Caco-2 (cell line): ENCODE results near the gene RBFOX1. TPM values are rescaled to one million over a fixed set of nuclear protein-coding genes. Genes with fewer than 3 reads are reported as not detected.

ENCODE experiments used
- BruUV-seq: library from RNA; stranded (reverse); fragments of 400-500 nt; replicated peaks from 2 replicates; lab custom pipeline; 2021; lab: Mats Ljungman, UMichigan
- CTCF ChIA-PET: fragments of 300-600 bp; sonication (Branson Sonifier 250); formaldehyde crosslinking; loops from one replicate; lab custom pipeline; 2022; ENCODE audit warnings: antibody characterized with exemption; lab: Charles Lee
- POLR2A ChIA-PET: fragments of 300-600 bp; sonication (Branson Sonifier 250); formaldehyde crosslinking; loops from one replicate; lab custom pipeline; 2022; ENCODE audit warnings: antibody characterized with exemption; lab: Charles Lee
- DNase-seq, 2 experiments: peaks; one replicate each; pipeline versions ENCODE4 v3.0.0 to v3.0.0-alpha.2; 2020 to 2022
- H3K27me3 ChIP-seq: replicated peaks from 2 replicates; pipeline ENCODE4 v1.6.0; 2011; ENCODE audit warnings: low read length; ENCODE audit not compliant: control insufficient read depth, insufficient read depth
- H3K36me3 ChIP-seq: 2 replicates; pipeline ENCODE4 v1.5.1; 2011; ENCODE audit warnings: low read length; ENCODE audit not compliant: control insufficient read depth, insufficient read depth
- H3K4me1 ChIP-seq: fragments of 250-450 bp; sonication (Bioruptor Pico); 2 replicates; pipeline ENCODE4 v1.5.1; 2020; ENCODE audit warnings: mild to moderate bottlenecking
- H3K4me3 ChIP-seq: 2 replicates; pipeline ENCODE4 v1.5.1; 2011; ENCODE audit warnings: low read depth, mild to moderate bottlenecking, control low read depth, low read length
- H3K9me3 ChIP-seq: fragments of 250-450 bp; sonication (Bioruptor Pico); 2 replicates; pipeline ENCODE4 v1.5.1; 2020; ENCODE audit warnings: mild to moderate bottlenecking, moderate library complexity
- H3K27ac Mint-ChIP-seq: one replicate; pipeline ENCODE4 v1.8.0; 2022; ENCODE audit warnings: mixed read lengths; ENCODE audit not compliant: unreplicated experiment
- H3K27me3 Mint-ChIP-seq: one replicate; pipeline ENCODE4 v1.8.0; 2022; ENCODE audit warnings: mixed read lengths; ENCODE audit not compliant: insufficient read depth, unreplicated experiment
- H3K36me3 Mint-ChIP-seq: one replicate; pipeline ENCODE4 v1.8.0; 2022; ENCODE audit warnings: mild to moderate bottlenecking, mixed read lengths; ENCODE audit not compliant: insufficient read depth, unreplicated experiment
- H3K4me1 Mint-ChIP-seq: one replicate; pipeline ENCODE4 v1.8.0; 2022; ENCODE audit warnings: low read depth, mixed read lengths; ENCODE audit not compliant: unreplicated experiment
- H3K4me3 Mint-ChIP-seq: one replicate; pipeline ENCODE4 v1.8.0; 2022; ENCODE audit warnings: mild to moderate bottlenecking, moderate library complexity, mixed read lengths; ENCODE audit not compliant: unreplicated experiment
- H3K9me3 Mint-ChIP-seq: one replicate; pipeline ENCODE4 v1.8.0; 2022; ENCODE audit warnings: mixed read lengths; ENCODE audit not compliant: unreplicated experiment
- CTCF ChIP-seq, 2 experiments: fragments of 200-600 bp in 1 of 2; IDR thresholded peaks; 1 replicate in 1 of 2; 2 replicates in 1 of 2; pipeline versions ENCODE4 v1.5.1 to v1.8.0; 2011 to 2022; ENCODE audit warnings: antibody characterized with exemption in 1 of 2, control low read depth in 1 of 2, inconsistent platforms in 1 of 2, low read depth in 1 of 2, low read length in 1 of 2, mild to moderate bottlenecking in 1 of 2, moderate library complexity in 1 of 2; ENCODE audit not compliant: insufficient read depth in 1 of 2, severe bottlenecking in 1 of 2, unreplicated experiment in 1 of 2
- intact Hi-C: fragments of 100-400 bp; cut with micrococcal nuclease; formaldehyde crosslinking; loops from one replicate; pipeline ENCODE4 v1.10.0; 2022; ENCODE audit not compliant: unreplicated experiment
- total RNA-seq: library from RNA; stranded (reverse); gene quantifications from 2 replicates; pipeline ENCODE4 v1.2.3, GENCODE V29; 2022

Gene RBFOX1
- total RNA-seq, 1 experiment from 2014 or later = 0.91 TPM

- Mint-ChIP-seq H3K27ac (no peak overlapping the region), H3K4me1 (no peaks in the 10 kb centered on the region), H3K4me3 (no peak overlapping the region), H3K27me3 (peaks cover 12% of the 10 kb centered on the region), H3K9me3 (peaks cover 7% of the 10 kb centered on the region), H3K36me3 (no peaks in the 10 kb centered on the region)
- Histone ChIP-seq H3K4me1 (no peaks in the 10 kb centered on the region), H3K4me3 (no peak overlapping the region), H3K27me3 (no peaks in the 10 kb centered on the region), H3K9me3 (no peaks in the 10 kb centered on the region), H3K36me3 (no peaks in the 10 kb centered on the region)
- ChIA-PET POLR2A (no interaction called here), CTCF (no interaction called here)
- intact Hi-C loops = no loop called here
- no peak for TF ChIP-seq CTCF (IDR thresholded peaks at IDR 0.05; ENCODE audit: insufficient read depth in 1 of 2, low read depth in 1 of 2, low read length in 1 of 2, severe bottlenecking in 1 of 2, unreplicated experiment in 1 of 2)
- BruUV-seq = no TSS peak
- no peak for DNase-seq
Measured at GRCh38 chr16:7456211-7456610, 123.6 kb downstream of the RBFOX1 start.

- ChIA-PET POLR2A (no interaction called here), CTCF (no interaction called here)
- Mint-ChIP-seq H3K9me3 (peaks cover 7% of the 10 kb centered on the region), H3K4me1 (no peaks in the 10 kb centered on the region), H3K27me3 (peaks cover 7% of the 10 kb centered on the region), H3K36me3 (no peaks in the 10 kb centered on the region), H3K4me3 (no peak overlapping the region), H3K27ac (no peak overlapping the region)
- no TSS peak for BruUV-seq
- Histone ChIP-seq H3K36me3 (no peaks in the 10 kb centered on the region), H3K9me3 (no peaks in the 10 kb centered on the region), H3K4me3 (no peak overlapping the region), H3K4me1 (no peaks in the 10 kb centered on the region), H3K27me3 (no peaks in the 10 kb centered on the region)
- intact Hi-C loops = no loop called here
- no peak for DNase-seq
- TF ChIP-seq CTCF (IDR thresholded peaks at IDR 0.05; ENCODE audit: insufficient read depth in 1 of 2, low read depth in 1 of 2, low read length in 1 of 2, severe bottlenecking in 1 of 2, unreplicated experiment in 1 of 2) = no peak
Measured at GRCh38 chr16:7458144-7458543, 125.5 kb downstream of the RBFOX1 start.

- CTCF ChIA-PET = no interaction called here
- no peak overlapping the region for H3K27ac Mint-ChIP-seq
- intact Hi-C loops = no loop called here
- no peaks in the 10 kb centered on the region for H3K27me3 ChIP-seq
- DNase-seq = no peak
- H3K4me1 Mint-ChIP-seq = no peaks in the 10 kb centered on the region
- no TSS peak for BruUV-seq
- peaks cover 8% of the 10 kb centered on the region for H3K9me3 Mint-ChIP-seq
- H3K4me3 ChIP-seq = no peak overlapping the region
- no peak overlapping the region for H3K4me3 Mint-ChIP-seq
- POLR2A ChIA-PET = no interaction called here
- H3K36me3 ChIP-seq = no peaks in the 10 kb centered on the region
- no peaks in the 10 kb centered on the region for H3K9me3 ChIP-seq
- H3K27me3 Mint-ChIP-seq = peaks cover 21% of the 10 kb centered on the region
- H3K36me3 Mint-ChIP-seq = no peaks in the 10 kb centered on the region
- TF ChIP-seq CTCF (IDR thresholded peaks at IDR 0.05; ENCODE audit: insufficient read depth in 1 of 2, low read depth in 1 of 2, low read length in 1 of 2, severe bottlenecking in 1 of 2, unreplicated experiment in 1 of 2) = no peak
- no peaks in the 10 kb centered on the region for H3K4me1 ChIP-seq
Measured at GRCh38 chr16:7470344-7470743, 137.7 kb downstream of the RBFOX1 start.
